Brain microvascular endothelial cell (primary cell): ENCODE data around the gene LAMB3.

Experiments used
- DNase-seq: peaks from one replicate; pipeline ENCODE4 v3.0.0-alpha.2; 2020
- H3K27ac ChIP-seq: fragments of 250-450 bp; sonication (Bioruptor Pico); 2 replicates; pipeline ENCODE4 v1.5.1; 2020; ENCODE audit warnings: mild to moderate bottlenecking, moderate library complexity
- H3K27me3 ChIP-seq: fragments of 250-450 bp; sonication (Bioruptor Pico); replicated peaks from 2 replicates; pipeline ENCODE4 v1.5.1; 2020; ENCODE audit warnings: mild to moderate bottlenecking
- H3K36me3 ChIP-seq: fragments of 250-450 bp; sonication (Bioruptor Pico); replicated peaks from 2 replicates; pipeline ENCODE4 v1.5.1; 2020; ENCODE audit warnings: mild to moderate bottlenecking
- H3K4me3 ChIP-seq: 2 replicates; pipeline ENCODE4 v1.5.1; 2011; ENCODE audit warnings: low read depth, mild to moderate bottlenecking, control low read depth, low read length, moderate library complexity
- CTCF ChIP-seq: IDR thresholded peaks from 2 replicates; pipeline ENCODE4 v1.5.1; 2011; ENCODE audit warnings: low read depth, mild to moderate bottlenecking, moderate library complexity, low read length, control low read depth, inconsistent platforms; ENCODE audit errors: missing control alignments
- in situ Hi-C: cut with HindIII; loops from 2 replicates; pipeline ENCODE4 v1.10.0; 2017; ENCODE audit warnings: low sequenced_read_pairs, low pct_ligation_motif_present

Gene LAMB3

GRCh38 chr1:209614151-209614420 is 38.1 kb downstream of the LAMB3 start:
- Histone ChIP-seq H3K27ac (no peak overlapping the region), H3K27me3 (no peaks in the 10 kb centered on the region), H3K4me3 (no peak overlapping the region), H3K36me3 (no peaks in the 10 kb centered on the region)
- no peak for TF ChIP-seq CTCF
- in situ Hi-C loops = no loop called here
- no peak for DNase-seq

GRCh38 chr1:209613400-209614150 is 38.6 kb downstream of the LAMB3 start:
- DNase-seq = no peak
- no peak overlapping the region for H3K27ac ChIP-seq
- no peaks in the 10 kb centered on the region for H3K27me3 ChIP-seq
- H3K36me3 ChIP-seq = no peaks in the 10 kb centered on the region
- H3K4me3 ChIP-seq = no peak overlapping the region
- in situ Hi-C loops = no loop called here
- TF ChIP-seq CTCF = no peak

- Histone ChIP-seq H3K27ac (no peak overlapping the region), H3K27me3 (no peaks in the 10 kb centered on the region), H3K36me3 (no peaks in the 10 kb centered on the region), H3K4me3 (no peak overlapping the region)
- in situ Hi-C loops = no loop called here
- no peak for DNase-seq
- no peak for TF ChIP-seq CTCF
These were observed 39.4 kb downstream of the LAMB3 start for GRCh38 chr1:209612646-209613399.

GRCh38 chr1:209611771-209612570 is 40.3 kb downstream of the LAMB3 start:
- H3K27ac ChIP-seq = no peak overlapping the region
- H3K4me3 ChIP-seq = no peak overlapping the region
- H3K36me3 ChIP-seq = no peaks in the 10 kb centered on the region
- in situ Hi-C loops = no loop called here
- DNase-seq = no peak
- H3K27me3 ChIP-seq = no peaks in the 10 kb centered on the region
- TF ChIP-seq CTCF = peak; percentile 22

GRCh38 chr1:209610631-209610905 is 41.7 kb downstream of the LAMB3 start:
- no peak for TF ChIP-seq CTCF
- no peaks in the 10 kb centered on the region for H3K27me3 ChIP-seq
- H3K27ac ChIP-seq = no peak overlapping the region
- H3K4me3 ChIP-seq = no peak overlapping the region
- in situ Hi-C loops = no loop called here
- DNase-seq = no peak
- no peaks in the 10 kb centered on the region for H3K36me3 ChIP-seq
